Gastrocnemius medialis (tissue), 4 donors: Measurements from ENCODE around the gene USP19. TPM values are rescaled to one million over a fixed set of nuclear protein-coding genes. Genes with fewer than 3 reads are reported as not detected.

Source experiments
- ATAC-seq, 2 donors: fragments of 150-250 bp; one replicate each; pipeline ENCODE4 v1.9.1; 2016
- DNase-seq, 2 donors: peaks; one replicate each; pipeline ENCODE4 v3.0.0-alpha.2; 2019
- H3K27ac ChIP-seq, 4 donors: fragments of 200-600 bp; sonication (generic); 1 replicate in 1 of 4; 2 replicates in 3 of 4; pipeline ENCODE4 v1.5.1; 2016 to 2018; ENCODE audit warnings: mild to moderate bottlenecking in 2 of 4, moderate library complexity in 1 of 4
- H3K27me3 ChIP-seq, 3 donors: fragments of 200-600 bp; sonication (generic) in 2 of 3; 1 replicate in 1 of 3; 2 replicates in 2 of 3; pipeline versions ENCODE4 v1.5.1 to v1.6.0; 2016 to 2019; ENCODE audit warnings: mild to moderate bottlenecking in 1 of 3, moderate library complexity in 1 of 3
- H3K36me3 ChIP-seq, 2 donors: fragments of 200-600 bp; sonication (generic) in 1 of 2; one replicate each; pipeline ENCODE4 v1.5.1; 2017 to 2018
- H3K4me1 ChIP-seq, 2 donors: fragments of 200-600 bp; sonication (generic) in 1 of 2; one replicate each; pipeline ENCODE4 v1.5.1; 2016 to 2017; ENCODE audit warnings: mild to moderate bottlenecking in 2 of 2
- H3K4me3 ChIP-seq, 4 donors: fragments of 200-600 bp; sonication (generic) in 3 of 4; 1 replicate in 1 of 4; 2 replicates in 3 of 4; pipeline ENCODE4 v1.5.1; 2016 to 2019; ENCODE audit warnings: mild to moderate bottlenecking in 2 of 4
- H3K9me3 ChIP-seq, 3 donors: fragments of 200-600 bp; sonication (generic) in 2 of 3; 1 replicate in 1 of 3; 2 replicates in 2 of 3; pipeline ENCODE4 v1.5.1; 2016 to 2019
- POLR2A ChIP-seq, 2 donors: fragments of 450-650 bp; IDR thresholded peaks; one replicate each; pipeline ENCODE4 v1.6.1; 2017; ENCODE audit warnings: antibody characterized with exemption in 2 of 2, mild to moderate bottlenecking in 2 of 2, moderate library complexity in 2 of 2
- in situ Hi-C, 4 donors: fragments of 200-750 bp; cut with MboI; loops; one replicate each; pipeline versions ENCODE4 v1.15.0 to v1.8.0; 2017; ENCODE audit warnings: low sequenced_read_pairs in 4 of 4
- intact Hi-C: fragments of 100-400 bp; cut with DNase I; formaldehyde crosslinking; loops from one replicate; pipeline ENCODE4 v1.15.1; 2023; ENCODE audit warnings: low total_unique reads
- total RNA-seq, 4 donors: library from RNA; depleted of rRNA; stranded (reverse); fragments of >200 nt; gene quantifications; one replicate each; pipeline versions ENCODE4 v1.1.0 to v1.2.3, GENCODE V29; 2016
- TF ChIP-seq, protein P1 (sequence below), 5 experiments: fragments of 450-650 bp in 3 of 5; fragments of 200-600 bp in 2 of 5; sonication (generic) in 2 of 5; IDR thresholded peaks in 4 of 5; conservative IDR thresholded peaks in 1 of 5; 1 replicate in 4 of 5; 2 replicates in 1 of 5; pipeline ENCODE4 v1.5.1; 2016 to 2019; ENCODE audit warnings: antibody characterized with exemption in 5 of 5, mild to moderate bottlenecking in 3 of 5, moderate library complexity in 3 of 5

USP19 gene
- total RNA-seq, 4 donors from 2014 or later = 100 to 188 (median 128) TPM

DNA sequence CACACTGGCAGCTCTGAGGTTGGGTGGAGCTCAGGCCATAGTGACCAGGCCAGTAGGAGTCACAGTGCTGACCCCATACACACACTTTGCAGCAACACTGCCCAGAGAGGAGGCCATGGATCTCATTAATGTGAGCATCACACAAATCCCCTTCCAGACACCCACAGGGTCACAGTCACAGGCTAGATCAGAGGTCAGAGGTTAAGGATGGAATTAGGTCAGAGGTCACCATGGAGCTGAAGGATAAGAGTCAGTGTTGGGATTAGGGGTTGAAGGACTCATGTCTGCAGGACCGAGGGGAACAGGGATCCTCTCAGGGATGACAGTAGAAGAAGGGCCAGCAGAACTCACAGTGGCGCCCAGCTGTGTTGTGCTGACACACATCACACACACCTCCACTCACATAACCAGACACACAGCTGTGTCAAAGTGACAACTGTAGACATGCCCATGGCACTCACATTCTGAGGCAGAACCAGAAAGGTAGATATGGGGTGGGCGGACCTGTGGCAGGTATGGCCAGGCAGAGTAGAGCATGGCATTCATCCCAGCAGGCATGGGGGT, 32.8 kb upstream of the USP19 start:
- intact Hi-C loops = no loop called here
- Histone ChIP-seq H3K36me3 (no peaks in the 10 kb centered on the region), H3K9me3 (no peaks in the 10 kb centered on the region), H3K4me1 (no peaks in the 10 kb centered on the region), H3K27me3 (no peaks in the 10 kb centered on the region), H3K27ac (no peak overlapping the region), H3K4me3 (no peak overlapping the region)
- ATAC-seq (no peak), DNase-seq (no peak)
- TF ChIP-seq, protein P1, sequence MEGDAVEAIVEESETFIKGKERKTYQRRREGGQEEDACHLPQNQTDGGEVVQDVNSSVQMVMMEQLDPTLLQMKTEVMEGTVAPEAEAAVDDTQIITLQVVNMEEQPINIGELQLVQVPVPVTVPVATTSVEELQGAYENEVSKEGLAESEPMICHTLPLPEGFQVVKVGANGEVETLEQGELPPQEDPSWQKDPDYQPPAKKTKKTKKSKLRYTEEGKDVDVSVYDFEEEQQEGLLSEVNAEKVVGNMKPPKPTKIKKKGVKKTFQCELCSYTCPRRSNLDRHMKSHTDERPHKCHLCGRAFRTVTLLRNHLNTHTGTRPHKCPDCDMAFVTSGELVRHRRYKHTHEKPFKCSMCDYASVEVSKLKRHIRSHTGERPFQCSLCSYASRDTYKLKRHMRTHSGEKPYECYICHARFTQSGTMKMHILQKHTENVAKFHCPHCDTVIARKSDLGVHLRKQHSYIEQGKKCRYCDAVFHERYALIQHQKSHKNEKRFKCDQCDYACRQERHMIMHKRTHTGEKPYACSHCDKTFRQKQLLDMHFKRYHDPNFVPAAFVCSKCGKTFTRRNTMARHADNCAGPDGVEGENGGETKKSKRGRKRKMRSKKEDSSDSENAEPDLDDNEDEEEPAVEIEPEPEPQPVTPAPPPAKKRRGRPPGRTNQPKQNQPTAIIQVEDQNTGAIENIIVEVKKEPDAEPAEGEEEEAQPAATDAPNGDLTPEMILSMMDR (IDR thresholded peaks at IDR 0.05 in 4 of 5, conservative IDR thresholded peaks at IDR 0.05 in 1 of 5) = no peak
- no peak for TF ChIP-seq POLR2A (IDR thresholded peaks at IDR 0.05)
- in situ Hi-C loops = no loop called here

GRCh38 chr3:49151610-49152009, 31.0 kb upstream of the USP19 start:
- Histone ChIP-seq H3K27me3 (no peaks in the 10 kb centered on the region), H3K4me3 (no peak overlapping the region), H3K9me3 (no peaks in the 10 kb centered on the region), H3K27ac (no peak overlapping the region), H3K36me3 (no peaks in the 10 kb centered on the region), H3K4me1 (no peaks in the 10 kb centered on the region)
- in situ Hi-C loops (no loop called here), intact Hi-C loops (no loop called here)
- TF ChIP-seq POLR2A (IDR thresholded peaks at IDR 0.05) = no peak
- TF ChIP-seq, protein P1 (IDR thresholded peaks at IDR 0.05 in 4 of 5, conservative IDR thresholded peaks at IDR 0.05 in 1 of 5) = no peak
- no peak for DNase-seq
- ATAC-seq = no peak

GRCh38 chr3:49148159-49148558, 27.5 kb upstream of the USP19 start:
- ATAC-seq (no peak), DNase-seq (no peak)
- intact Hi-C loops (no loop called here), in situ Hi-C loops (no loop called here)
- TF ChIP-seq, protein P1 (IDR thresholded peaks at IDR 0.05 in 4 of 5, conservative IDR thresholded peaks at IDR 0.05 in 1 of 5) = no peak
- no peak for TF ChIP-seq POLR2A (IDR thresholded peaks at IDR 0.05)
- no peaks in the 10 kb centered on the region for H3K4me1 ChIP-seq
- H3K27me3 ChIP-seq = no peaks in the 10 kb centered on the region
- no peaks in the 10 kb centered on the region for H3K36me3 ChIP-seq
- no peak overlapping the region for H3K4me3 ChIP-seq
- H3K27ac ChIP-seq = no peak overlapping the region
- no peaks in the 10 kb centered on the region for H3K9me3 ChIP-seq

DNA sequence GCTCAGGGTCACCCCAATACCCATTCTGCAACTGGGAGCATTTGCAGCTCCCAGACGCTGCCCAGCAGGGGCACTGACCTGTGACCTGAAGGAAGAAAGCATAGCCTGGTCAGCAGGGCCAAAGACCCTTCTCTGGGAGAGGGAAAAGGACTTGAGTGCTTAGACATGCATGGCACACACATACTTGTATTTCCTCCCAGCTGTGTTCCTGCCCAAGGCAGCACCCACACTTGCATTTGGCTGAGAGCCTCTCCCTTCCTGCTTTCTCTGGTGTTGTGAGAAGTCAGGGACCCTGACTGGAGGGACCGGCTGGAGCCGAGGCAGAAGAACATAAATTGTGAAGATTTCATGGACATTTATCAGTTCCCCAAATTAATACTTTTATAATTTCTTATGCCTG, 19.5 kb upstream of the USP19 start:
- intact Hi-C loops = no loop called here

More for the DNA sequence above, 19.5 kb upstream of the USP19 start:
- DNase-seq (no peak), ATAC-seq (no peak)
- TF ChIP-seq, protein P1 (IDR thresholded peaks at IDR 0.05 in 4 of 5, conservative IDR thresholded peaks at IDR 0.05 in 1 of 5) = no peak
- TF ChIP-seq POLR2A (IDR thresholded peaks at IDR 0.05) = no peak
- Histone ChIP-seq H3K9me3 (no peaks in the 10 kb centered on the region), H3K36me3 (no peaks in the 10 kb centered on the region), H3K27me3 (no peaks in the 10 kb centered on the region), H3K27ac (no peak overlapping the region), H3K4me3 (no peak overlapping the region), H3K4me1 (no peaks in the 10 kb centered on the region)
- in situ Hi-C loops = no loop called here
